ENCODE data around the gene DHDH. TPM values are rescaled to one million over a fixed set of nuclear protein-coding genes. Genes with fewer than 3 reads are reported as not detected.

DHDH gene
- total and polyA plus RNA-seq, 3 experiments from 2014 or later, result 0.31 to 0.53 (median 0.42) TPM

DNA sequence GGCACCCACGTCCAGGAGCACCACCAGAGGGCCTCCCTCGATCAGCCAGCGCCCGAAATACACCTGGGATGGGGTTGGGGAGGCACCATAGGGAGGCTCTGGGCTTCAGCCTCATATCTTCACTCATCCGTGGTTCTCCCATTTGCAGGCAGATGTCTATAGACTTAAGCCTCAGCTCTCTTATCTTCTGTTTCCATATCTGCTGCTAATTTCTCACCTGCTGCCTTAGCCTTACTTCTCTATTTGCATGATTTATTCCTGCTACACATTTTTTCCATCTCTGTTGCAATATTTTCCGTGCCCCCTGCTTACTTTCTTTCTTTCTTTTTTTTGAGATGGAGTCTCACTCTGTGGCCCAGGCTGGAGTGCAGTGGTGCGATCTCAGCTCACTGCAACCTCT, 53.8 kb downstream of the DHDH start:
- CTCF ChIA-PET, result no interaction called here
- peaks cover 6% of the 10 kb centered on the region for H3K36me3 ChIP-seq (ENCODE audit: insufficient read depth, low read length)
- Mint-ChIP-seq H3K36me3 (peaks cover 4 to 51% (median 15%) of the 10 kb centered on the region in 3 donors), H3K4me3 (no peak overlapping the region), H3K27me3 (no peaks in the 10 kb centered on the region), H3K9me3 (no peaks in the 10 kb centered on the region), H3K27ac (no peak overlapping the region), H3K4me1 (peaks cover 12 to 19% (median 19%) of the 10 kb centered on the region in 3 donors)
- no peak overlapping the region for H3K4me3 ChIP-seq (ENCODE audit: low read length)
- POLR2A ChIA-PET, result no interaction called here
- no peak overlapping the region for H3K27ac ChIP-seq (ENCODE audit: low read depth, low read length)
- no peaks in the 10 kb centered on the region for H3K9me3 ChIP-seq (ENCODE audit: low read length)
- no peak for DNase-seq
- no peaks in the 10 kb centered on the region for H3K27me3 ChIP-seq (ENCODE audit: insufficient read depth, low read length, poor library complexity, severe bottlenecking)
- H3K4me1 ChIP-seq (ENCODE audit: insufficient read depth, low read length), result peaks cover 8% of the 10 kb centered on the region

DNA sequence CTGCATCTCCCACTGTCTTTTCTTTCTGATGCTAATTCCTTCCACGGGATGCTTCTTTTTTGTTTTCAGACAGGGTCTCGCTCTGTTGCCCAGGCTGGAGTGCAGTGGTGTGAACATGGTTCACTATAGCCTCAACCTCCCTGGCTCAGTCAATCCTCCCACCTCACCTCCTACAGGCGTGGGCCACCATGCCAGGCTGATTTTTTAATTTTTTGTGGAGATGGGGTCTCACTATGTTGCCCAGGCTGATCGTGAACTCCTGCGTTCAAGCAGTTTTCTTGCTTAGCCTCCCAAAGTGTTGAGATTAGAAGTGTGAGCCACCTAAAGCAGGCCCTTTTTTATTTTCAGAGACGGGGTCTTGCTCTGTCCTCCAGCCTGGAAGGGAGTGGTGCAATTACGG, 54.8 kb downstream of the DHDH start:
- no peak overlapping the region for H3K27ac ChIP-seq (ENCODE audit: low read depth, low read length)
- peaks cover 4 to 48% (median 13%) of the 10 kb centered on the region in 3 donors for H3K36me3 Mint-ChIP-seq
- no peak overlapping the region for H3K4me3 ChIP-seq (ENCODE audit: low read length)
- peak overlapping the region in 1 of 8 donors; percentile 30 for H3K27ac Mint-ChIP-seq
- no peaks in the 10 kb centered on the region for H3K9me3 ChIP-seq (ENCODE audit: low read length)
- POLR2A ChIA-PET, result no interaction called here
- H3K4me1 Mint-ChIP-seq, result peaks cover 16 to 26% (median 23%) of the 10 kb centered on the region in 3 donors
- H3K4me1 ChIP-seq (ENCODE audit: insufficient read depth, low read length), result peaks cover 13% of the 10 kb centered on the region
- H3K36me3 ChIP-seq (ENCODE audit: insufficient read depth, low read length), result peaks cover 6% of the 10 kb centered on the region
- H3K27me3 ChIP-seq (ENCODE audit: insufficient read depth, low read length, poor library complexity, severe bottlenecking), result no peaks in the 10 kb centered on the region
- H3K27me3 Mint-ChIP-seq, result no peaks in the 10 kb centered on the region
- no peaks in the 10 kb centered on the region for H3K9me3 Mint-ChIP-seq
- peak overlapping the region in 1 of 7 donors; percentile 52 for H3K4me3 Mint-ChIP-seq
- CTCF ChIA-PET, result interaction anchor here (1.2 kb wide), 1 partner anchor 18 kb away, joined by 3 read pairs; no protein-coding TSS in a partner anchor
- no peak for DNase-seq

DNA sequence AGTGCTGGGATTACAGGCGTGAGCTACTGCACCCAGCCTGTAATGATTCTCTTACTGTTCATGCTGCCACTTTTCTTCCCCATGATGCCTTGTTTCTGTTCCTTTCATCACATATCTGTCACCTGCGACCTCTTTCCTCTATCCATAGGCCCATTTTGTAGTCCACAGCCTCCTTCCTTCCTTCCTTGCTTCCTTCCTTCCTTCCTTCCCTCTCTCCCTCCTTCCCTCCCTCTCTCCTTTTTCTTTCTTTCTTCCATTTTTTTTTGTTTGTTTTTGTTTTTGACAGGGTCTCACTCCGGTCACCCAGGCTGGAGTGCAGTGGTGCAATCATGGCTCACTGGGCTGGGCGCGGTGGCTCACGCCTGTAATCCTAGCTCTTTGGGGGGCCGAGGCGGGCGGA, 55.4 kb downstream of the DHDH start:
- peaks cover 4 to 47% (median 11%) of the 10 kb centered on the region in 3 donors for H3K36me3 Mint-ChIP-seq
- no peak for DNase-seq
- no peaks in the 10 kb centered on the region for H3K9me3 ChIP-seq (ENCODE audit: low read length)
- H3K4me1 ChIP-seq (ENCODE audit: insufficient read depth, low read length), result peaks cover 13% of the 10 kb centered on the region
- no peak overlapping the region for H3K4me3 ChIP-seq (ENCODE audit: low read length)
- peak overlapping the region in 4 of 8 donors; percentile 30 to 66 (median 50) for H3K27ac Mint-ChIP-seq
- peaks cover 0 to 2% of the 10 kb centered on the region in 2 donors for H3K27me3 Mint-ChIP-seq
- H3K4me3 Mint-ChIP-seq, result no peak overlapping the region
- CTCF ChIA-PET, result interaction anchor here (1.2 kb wide), 1 partner anchor 19 kb away, joined by 3 read pairs; no protein-coding TSS in a partner anchor
- POLR2A ChIA-PET, result no interaction called here
- H3K9me3 Mint-ChIP-seq, result no peaks in the 10 kb centered on the region
- H3K27ac ChIP-seq (ENCODE audit: low read depth, low read length), result no peak overlapping the region
- H3K27me3 ChIP-seq (ENCODE audit: insufficient read depth, low read length, poor library complexity, severe bottlenecking), result no peaks in the 10 kb centered on the region
- peaks cover 6% of the 10 kb centered on the region for H3K36me3 ChIP-seq (ENCODE audit: insufficient read depth, low read length)
- H3K4me1 Mint-ChIP-seq, result peaks cover 19 to 29% (median 27%) of the 10 kb centered on the region in 3 donors

DNA sequence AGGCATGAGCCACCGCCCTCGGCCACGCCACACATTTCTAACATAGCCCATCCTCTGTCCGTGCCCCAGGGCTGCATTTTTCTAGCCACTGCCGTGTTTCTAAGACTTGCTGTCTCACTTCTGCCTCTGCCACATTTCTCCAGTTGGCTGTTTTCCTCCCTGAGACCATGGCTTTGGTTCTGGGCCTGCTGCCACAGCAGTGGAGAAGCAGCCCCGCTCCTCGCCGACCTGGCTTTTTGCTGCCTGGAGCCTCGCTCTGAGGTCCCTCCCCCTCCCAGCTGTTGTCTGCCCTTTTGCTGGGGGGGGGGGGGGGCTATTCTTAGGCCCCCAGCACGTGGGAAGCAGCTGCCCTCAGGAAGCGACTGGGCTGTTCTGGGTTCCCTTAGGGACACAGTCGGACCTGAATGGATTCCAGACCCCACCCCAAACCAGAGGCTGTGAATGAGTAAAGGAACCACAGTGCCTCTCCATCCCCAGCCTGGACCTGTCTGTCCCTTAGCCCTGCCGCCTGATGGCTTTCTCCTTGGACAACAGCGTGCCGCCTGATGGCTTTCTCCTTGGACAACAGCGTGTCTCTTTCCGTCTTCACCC, 56.3 kb downstream of the DHDH start:
- Mint-ChIP-seq H3K27me3 (peaks cover 0 to 2% of the 10 kb centered on the region in 2 donors), H3K4me1 (peaks cover 25 to 37% (median 34%) of the 10 kb centered on the region in 3 donors), H3K9me3 (no peaks in the 10 kb centered on the region), H3K27ac (peak overlapping the region in 2 of 8 donors; percentile 17 to 84), H3K36me3 (peaks cover 4 to 47% (median 11%) of the 10 kb centered on the region in 3 donors), H3K4me3 (peak overlapping the region in 1 of 7 donors; percentile 24)
- H3K4me3 ChIP-seq (ENCODE audit: low read length), result no peak overlapping the region
- CTCF ChIA-PET, result no interaction called here
- no peak for DNase-seq
- no peaks in the 10 kb centered on the region for H3K27me3 ChIP-seq (ENCODE audit: insufficient read depth, low read length, poor library complexity, severe bottlenecking)
- no peak overlapping the region for H3K27ac ChIP-seq (ENCODE audit: low read depth, low read length)
- H3K9me3 ChIP-seq (ENCODE audit: low read length), result no peaks in the 10 kb centered on the region
- POLR2A ChIA-PET, result no interaction called here
- H3K36me3 ChIP-seq (ENCODE audit: insufficient read depth, low read length), result peaks cover 6% of the 10 kb centered on the region
- peaks cover 22% of the 10 kb centered on the region for H3K4me1 ChIP-seq (ENCODE audit: insufficient read depth, low read length)

DNA sequence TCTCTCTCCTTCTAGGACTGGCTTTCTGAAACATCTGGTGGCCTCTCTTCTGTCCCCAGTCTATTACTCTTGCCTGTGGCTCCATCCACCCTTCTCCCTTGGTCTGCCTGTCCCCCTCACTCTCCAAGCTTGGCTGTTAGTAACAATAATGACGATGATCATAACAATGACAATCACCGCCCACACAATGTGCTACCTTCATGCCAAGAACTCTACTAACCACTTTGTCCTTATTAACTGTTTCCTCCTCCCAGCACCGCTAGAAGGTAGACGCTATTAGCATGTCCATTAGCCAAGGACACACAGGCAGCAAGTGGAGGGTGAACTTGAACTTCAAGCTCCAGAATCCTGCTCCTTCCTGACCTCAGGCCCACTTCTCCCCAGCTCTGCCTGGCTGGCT, 56.9 kb downstream of the DHDH start:
- Histone ChIP-seq H3K27me3 (ENCODE audit: insufficient read depth, low read length, poor library complexity, severe bottlenecking) (no peaks in the 10 kb centered on the region), H3K36me3 (ENCODE audit: insufficient read depth, low read length) (peaks cover under 1% of the 10 kb centered on the region), H3K4me1 (ENCODE audit: insufficient read depth, low read length) (peaks cover 27% of the 10 kb centered on the region), H3K27ac (ENCODE audit: low read depth, low read length) (no peak overlapping the region), H3K9me3 (ENCODE audit: low read length) (no peaks in the 10 kb centered on the region), H3K4me3 (ENCODE audit: low read length) (no peak overlapping the region)
- H3K4me1 Mint-ChIP-seq, result peaks cover 31 to 43% (median 40%) of the 10 kb centered on the region in 3 donors
- no peaks in the 10 kb centered on the region for H3K9me3 Mint-ChIP-seq
- peaks cover 0 to 2% of the 10 kb centered on the region in 2 donors for H3K27me3 Mint-ChIP-seq
- peak overlapping the region in 3 of 7 donors; percentile 3 to 15 (median 14) for H3K4me3 Mint-ChIP-seq
- DNase-seq, result no peak
- peak overlapping the region in 4 of 8 donors; percentile 7 to 84 (median 23) for H3K27ac Mint-ChIP-seq
- peaks cover 4 to 44% (median 11%) of the 10 kb centered on the region in 3 donors for H3K36me3 Mint-ChIP-seq
- ChIA-PET POLR2A (no interaction called here), CTCF (interaction anchor here (1.2 kb wide), 1 partner anchor 116 kb away, joined by 3 read pairs; no protein-coding TSS in a partner anchor)

DNA sequence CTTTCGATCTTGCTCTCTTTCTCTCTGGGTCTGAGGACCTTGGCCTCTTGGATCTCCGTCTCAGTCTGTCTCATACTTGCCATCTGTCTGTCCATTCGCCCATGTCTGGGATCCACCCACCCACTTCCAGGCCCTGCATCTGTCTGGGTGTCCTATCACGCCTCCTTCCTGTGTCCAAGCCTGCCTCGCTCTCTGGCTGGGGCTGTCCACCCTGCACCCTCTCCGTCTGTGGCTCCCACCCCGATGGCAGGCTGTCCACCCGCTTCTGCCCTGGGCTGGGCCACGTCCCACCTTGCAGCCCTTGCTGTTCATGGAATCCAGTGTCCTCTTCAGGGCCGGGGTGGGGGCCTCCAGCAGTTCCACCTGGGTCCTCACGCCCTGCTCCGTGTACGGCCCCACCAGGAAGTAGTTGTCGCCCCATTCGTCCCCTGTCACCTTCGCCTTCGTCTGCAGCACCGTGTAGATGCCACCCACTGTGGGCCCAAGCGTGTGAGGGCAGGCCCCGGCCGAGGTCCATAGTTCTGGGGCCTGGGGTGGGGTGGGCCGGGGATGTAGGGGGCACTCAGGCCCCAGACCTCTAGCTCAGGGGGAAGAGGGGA, 57.6 kb downstream of the DHDH start:
- POLR2A ChIA-PET, result no interaction called here
- peak overlapping the region in 2 of 7 donors; percentile 9 to 10 for H3K4me3 Mint-ChIP-seq

DNA sequence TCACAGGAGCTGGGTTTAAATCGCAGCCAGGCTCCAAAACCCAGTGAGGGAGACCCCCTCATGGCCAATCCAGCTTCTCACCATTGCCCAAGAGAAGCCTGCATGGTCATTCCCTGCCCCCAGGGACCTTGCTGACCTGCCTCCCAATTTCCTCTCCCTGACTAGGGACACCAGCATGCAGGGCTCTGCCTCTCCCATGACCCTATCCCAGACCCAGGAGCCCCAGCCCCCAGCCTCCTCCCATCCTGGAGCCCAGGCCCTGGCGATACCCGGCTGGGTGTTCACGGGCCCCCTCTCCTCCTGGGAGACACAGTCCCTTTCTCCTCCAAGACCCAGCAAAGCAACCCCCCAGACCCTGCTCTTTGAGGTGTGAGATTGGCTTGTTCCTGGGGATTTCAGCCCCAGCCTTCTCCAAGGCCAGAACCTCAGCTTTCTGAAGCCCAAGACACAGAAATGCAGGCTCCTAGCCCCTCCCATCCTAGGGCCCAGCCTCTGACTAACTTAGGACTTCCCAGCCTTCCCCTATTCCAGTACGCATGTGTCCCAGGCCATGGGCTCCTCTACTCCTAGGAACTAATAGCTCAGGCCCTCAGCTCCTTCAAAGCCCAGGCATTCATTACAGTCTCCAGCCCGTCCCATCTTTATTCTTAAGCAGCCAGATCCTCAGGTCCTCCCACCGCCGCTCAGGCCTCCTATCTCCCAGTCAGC, 58.5 kb downstream of the DHDH start:
- Histone ChIP-seq H3K9me3 (ENCODE audit: low read length) (no peaks in the 10 kb centered on the region), H3K27me3 (ENCODE audit: insufficient read depth, low read length, poor library complexity, severe bottlenecking) (no peaks in the 10 kb centered on the region), H3K4me1 (ENCODE audit: insufficient read depth, low read length) (peaks cover 27% of the 10 kb centered on the region), H3K27ac (ENCODE audit: low read depth, low read length) (peak overlapping the region; percentile 81), H3K36me3 (ENCODE audit: insufficient read depth, low read length) (no peaks in the 10 kb centered on the region), H3K4me3 (ENCODE audit: low read length) (peak overlapping the region; percentile 75)
- peaks cover 31 to 46% (median 42%) of the 10 kb centered on the region in 3 donors for H3K4me1 Mint-ChIP-seq
- no peak for DNase-seq
- H3K9me3 Mint-ChIP-seq, result no peaks in the 10 kb centered on the region
- ChIA-PET CTCF (interaction anchor here (0.8 to 3.2 kb wide), 9 partner anchors 9 to 196 kb away, joined by 3 to 25 read pairs (median 14); partner anchors contain the start of genes FTL and LHB), POLR2A (interaction anchor here (0.5 to 1.8 kb wide), 5 partner anchors 26 to 672 kb away, joined by 3 to 7 read pairs (median 5); partner anchors contain the start of genes RPL18 and SPHK2)
- H3K27ac Mint-ChIP-seq, result peak overlapping the region; percentile 34 to 98 (median 92)
- H3K27me3 Mint-ChIP-seq, result peaks cover 0 to 2% of the 10 kb centered on the region in 2 donors
- H3K4me3 Mint-ChIP-seq, result peak overlapping the region; percentile 88 to 97 (median 96)
- peaks cover 4 to 33% (median 11%) of the 10 kb centered on the region in 3 donors for H3K36me3 Mint-ChIP-seq

More for the DNA sequence above, 57.6 kb downstream of the DHDH start:
- Mint-ChIP-seq H3K27ac (peak overlapping the region in 3 of 8 donors; percentile 69 to 90 (median 78)), H3K27me3 (peaks cover 0 to 2% of the 10 kb centered on the region in 2 donors), H3K36me3 (peaks cover 4 to 39% (median 11%) of the 10 kb centered on the region in 3 donors), H3K9me3 (no peaks in the 10 kb centered on the region), H3K4me1 (peaks cover 31 to 43% (median 41%) of the 10 kb centered on the region in 3 donors)
- CTCF ChIA-PET, result interaction anchor here (1.2 to 3.2 kb wide), 3 partner anchors 24 to 116 kb away, joined by 3 to 25 read pairs (median 20); partner anchors contain the start of genes FTL and LHB
- peaks cover 27% of the 10 kb centered on the region for H3K4me1 ChIP-seq (ENCODE audit: insufficient read depth, low read length)
- peak overlapping the region; percentile 81 for H3K27ac ChIP-seq (ENCODE audit: low read depth, low read length)
- H3K27me3 ChIP-seq (ENCODE audit: insufficient read depth, low read length, poor library complexity, severe bottlenecking), result no peaks in the 10 kb centered on the region
- H3K4me3 ChIP-seq (ENCODE audit: low read length), result no peak overlapping the region
- H3K9me3 ChIP-seq (ENCODE audit: low read length), result no peaks in the 10 kb centered on the region
- no peak for DNase-seq
- no peaks in the 10 kb centered on the region for H3K36me3 ChIP-seq (ENCODE audit: insufficient read depth, low read length)

Measured in CD8-positive, alpha-beta memory T cell (primary cell).